Measurements from ENCODE around the gene MPG.

MPG gene

GRCh38 chr16:86483-86952 lies 8.5 kb downstream of the MPG start:
- H3K14ac ChIP-seq (ENCODE audit: low read length) = no peak overlapping the region
- H3K9ac ChIP-seq (ENCODE audit: low read length) = no peak overlapping the region
- H3K4me3 ChIP-seq (ENCODE audit: low read depth, low read length) = no peak overlapping the region
- H2AK5ac ChIP-seq (ENCODE audit: low read length) = no peak overlapping the region
- no peaks in the 10 kb centered on the region for H3K9me3 ChIP-seq (ENCODE audit: insufficient read depth, low read depth, low read length)
- H3K4ac ChIP-seq (ENCODE audit: low read depth, low read length) = no peak overlapping the region
- H2BK12ac ChIP-seq (ENCODE audit: low read length) = no peak overlapping the region
- H3K27me3 ChIP-seq (ENCODE audit: insufficient read depth, low read length) = no peaks in the 10 kb centered on the region
- no peak overlapping the region for H4K8ac ChIP-seq (ENCODE audit: low read depth, low read length)
- no peaks in the 10 kb centered on the region for H3K79me1 ChIP-seq (ENCODE audit: low read length)
- no peak overlapping the region for H3K18ac ChIP-seq (ENCODE audit: low read length)
- no peak overlapping the region for H3K27ac ChIP-seq (ENCODE audit: low read depth, low read length)
- no peaks in the 10 kb centered on the region for H3K79me2 ChIP-seq (ENCODE audit: control insufficient read depth, insufficient read depth, low read length, poor library complexity)
- no CpG with 5 or more reads among the region's 23 CpGs for WGBS (ENCODE audit: extremely low coverage, insufficient coverage, insufficient read length)
- H4K12ac ChIP-seq (ENCODE audit: low read depth, low read length) = no peak overlapping the region
- H4K91ac ChIP-seq (ENCODE audit: low read depth, low read length) = no peak overlapping the region
- H3K4me2 ChIP-seq (ENCODE audit: low read length) = no peak overlapping the region
- no peak overlapping the region for H2AFZ ChIP-seq (ENCODE audit: insufficient read depth, low read length, poor library complexity)
- H3K36me3 ChIP-seq (ENCODE audit: control insufficient read depth in 1 of 2, insufficient read depth in 2 of 2, low read length in 2 of 2) = peaks cover 71 to 76% of the 10 kb centered on the region in 2 experiments
- no peak overlapping the region for H2BK120ac ChIP-seq (ENCODE audit: insufficient read depth, low read length, poor library complexity)
- no peak overlapping the region for H3K23ac ChIP-seq (ENCODE audit: low read length)
- no peak overlapping the region for H2BK5ac ChIP-seq (ENCODE audit: low read depth, low read length, poor library complexity)
- DNase-seq = no peak
- peaks cover 0 to 2% of the 10 kb centered on the region in 2 experiments for H3K4me1 ChIP-seq (ENCODE audit: control insufficient read depth in 1 of 2, insufficient read depth in 2 of 2, low read length in 2 of 2)

DNA sequence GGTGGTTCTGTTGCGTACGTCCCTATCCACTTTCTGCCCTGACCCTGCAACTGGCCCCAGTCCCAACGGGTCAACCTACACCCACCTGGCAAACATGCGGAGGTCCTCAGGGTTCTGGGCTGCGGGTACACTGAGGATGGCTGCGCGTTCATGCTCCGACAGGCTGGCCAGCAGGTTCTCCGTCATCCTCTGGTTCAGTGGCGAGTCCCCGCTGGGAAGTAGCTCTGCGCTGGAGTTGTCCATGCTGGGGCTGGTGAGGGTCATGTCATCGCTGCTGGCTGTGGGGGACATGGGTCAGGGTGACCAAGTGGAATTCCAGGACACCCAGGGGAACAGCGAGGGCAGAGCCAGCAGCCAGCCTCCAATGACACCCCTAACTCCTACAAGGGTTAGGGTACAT lies 10.6 kb downstream of the MPG start:
- H3K4ac ChIP-seq (ENCODE audit: low read depth, low read length) = no peak overlapping the region
- no peak for DNase-seq
- H3K9ac ChIP-seq (ENCODE audit: low read length) = no peak overlapping the region
- no peak overlapping the region for H2BK5ac ChIP-seq (ENCODE audit: low read depth, low read length, poor library complexity)
- H2AK5ac ChIP-seq (ENCODE audit: low read length) = no peak overlapping the region
- peaks cover 0 to 2% of the 10 kb centered on the region in 2 experiments for H3K4me1 ChIP-seq (ENCODE audit: control insufficient read depth in 1 of 2, insufficient read depth in 2 of 2, low read length in 2 of 2)
- no peaks in the 10 kb centered on the region for H3K9me3 ChIP-seq (ENCODE audit: insufficient read depth, low read depth, low read length)
- H3K14ac ChIP-seq (ENCODE audit: low read length) = no peak overlapping the region
- H3K23ac ChIP-seq (ENCODE audit: low read length) = no peak overlapping the region
- no CpG with 5 or more reads among the region's 14 CpGs for WGBS (ENCODE audit: extremely low coverage, insufficient coverage, insufficient read length)
- no peak overlapping the region for H3K4me3 ChIP-seq (ENCODE audit: low read depth, low read length)
- no peak overlapping the region for H2AFZ ChIP-seq (ENCODE audit: insufficient read depth, low read length, poor library complexity)
- no peak overlapping the region for H4K12ac ChIP-seq (ENCODE audit: low read depth, low read length)
- no peak overlapping the region for H2BK12ac ChIP-seq (ENCODE audit: low read length)
- no peak overlapping the region for H4K8ac ChIP-seq (ENCODE audit: low read depth, low read length)
- H3K4me2 ChIP-seq (ENCODE audit: low read length) = no peak overlapping the region
- H3K36me3 ChIP-seq (ENCODE audit: control insufficient read depth in 1 of 2, insufficient read depth in 2 of 2, low read length in 2 of 2) = peaks cover 68 to 71% of the 10 kb centered on the region in 2 experiments
- H3K79me2 ChIP-seq (ENCODE audit: control insufficient read depth, insufficient read depth, low read length, poor library complexity) = no peaks in the 10 kb centered on the region
- no peaks in the 10 kb centered on the region for H3K27me3 ChIP-seq (ENCODE audit: insufficient read depth, low read length)
- no peaks in the 10 kb centered on the region for H3K79me1 ChIP-seq (ENCODE audit: low read length)
- no peak overlapping the region for H3K18ac ChIP-seq (ENCODE audit: low read length)
- H4K91ac ChIP-seq (ENCODE audit: low read depth, low read length) = no peak overlapping the region
- no peak overlapping the region for H3K27ac ChIP-seq (ENCODE audit: low read depth, low read length)
- H2BK120ac ChIP-seq (ENCODE audit: insufficient read depth, low read length, poor library complexity) = no peak overlapping the region

DNA sequence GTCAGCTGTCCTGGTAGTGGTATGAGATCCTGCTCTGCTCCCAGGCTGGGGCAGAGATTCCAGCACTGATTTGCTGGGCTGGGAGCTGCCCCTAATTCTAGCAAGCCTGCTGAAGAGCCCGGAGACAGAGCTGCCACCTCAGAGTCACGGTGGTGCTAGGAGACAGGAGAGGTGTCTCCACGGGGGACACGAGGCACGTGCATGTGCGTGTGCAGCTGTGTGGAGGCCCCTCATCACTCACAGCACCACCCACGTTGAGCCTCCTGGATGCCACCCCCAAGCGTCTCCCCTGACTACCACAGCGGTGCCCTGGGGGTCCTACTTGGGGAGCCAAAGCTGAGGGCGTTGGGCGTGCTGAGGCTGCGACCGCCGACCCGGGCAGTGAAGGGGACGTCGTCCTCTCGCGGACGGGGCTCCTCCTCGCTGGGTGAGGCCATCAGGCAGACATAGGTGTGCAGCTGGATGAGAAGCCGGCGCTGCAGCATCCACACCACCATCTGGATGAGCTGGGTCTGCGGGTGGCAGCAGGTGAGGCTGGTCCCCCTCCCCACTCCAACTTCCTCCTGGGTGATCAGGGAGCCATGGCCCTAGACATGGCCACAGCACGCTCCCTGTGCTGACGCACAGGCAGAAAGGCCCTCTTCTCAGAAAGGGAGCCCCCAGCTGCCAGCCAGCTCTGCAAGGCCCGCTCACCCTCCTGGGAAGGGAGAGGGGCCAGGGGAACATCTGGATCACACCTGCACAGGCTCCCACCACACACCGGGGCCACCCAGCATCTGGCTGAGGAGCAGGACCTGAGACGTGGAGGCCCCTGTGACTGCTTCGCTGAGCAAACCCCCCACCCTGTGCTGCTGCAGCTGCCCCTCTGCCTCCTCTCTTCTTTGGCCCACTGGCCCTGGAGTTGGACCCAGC lies 11.6 kb downstream of the MPG start:
- Histone ChIP-seq H2BK5ac (ENCODE audit: low read depth, low read length, poor library complexity) (no peak overlapping the region), H2AFZ (ENCODE audit: insufficient read depth, low read length, poor library complexity) (no peak overlapping the region), H4K12ac (ENCODE audit: low read depth, low read length) (no peak overlapping the region), H3K9me3 (ENCODE audit: insufficient read depth, low read depth, low read length) (no peaks in the 10 kb centered on the region), H3K79me2 (ENCODE audit: control insufficient read depth, insufficient read depth, low read length, poor library complexity) (no peaks in the 10 kb centered on the region), H3K4me1 (ENCODE audit: control insufficient read depth in 1 of 2, insufficient read depth in 2 of 2, low read length in 2 of 2) (no peaks in the 10 kb centered on the region), H3K79me1 (ENCODE audit: low read length) (no peaks in the 10 kb centered on the region), H2AK5ac (ENCODE audit: low read length) (no peak overlapping the region), H3K9ac (ENCODE audit: low read length) (no peak overlapping the region), H3K4me2 (ENCODE audit: low read length) (no peak overlapping the region), H2BK12ac (ENCODE audit: low read length) (no peak overlapping the region), H3K4ac (ENCODE audit: low read depth, low read length) (no peak overlapping the region), H4K91ac (ENCODE audit: low read depth, low read length) (no peak overlapping the region), H3K36me3 (ENCODE audit: control insufficient read depth in 1 of 2, insufficient read depth in 2 of 2, low read length in 2 of 2) (peaks cover 60 to 61% of the 10 kb centered on the region in 2 experiments), H3K27ac (ENCODE audit: low read depth, low read length) (no peak overlapping the region), H4K8ac (ENCODE audit: low read depth, low read length) (no peak overlapping the region), H3K14ac (ENCODE audit: low read length) (no peak overlapping the region), H2BK120ac (ENCODE audit: insufficient read depth, low read length, poor library complexity) (no peak overlapping the region), H3K4me3 (ENCODE audit: low read depth, low read length) (no peak overlapping the region), H3K27me3 (ENCODE audit: insufficient read depth, low read length) (no peaks in the 10 kb centered on the region), H3K23ac (ENCODE audit: low read length) (no peak overlapping the region), H3K18ac (ENCODE audit: low read length) (no peak overlapping the region)
- no peak for DNase-seq
- WGBS (ENCODE audit: extremely low coverage, insufficient coverage, insufficient read length) = no CpG with 5 or more reads among the region's 30 CpGs

DNA sequence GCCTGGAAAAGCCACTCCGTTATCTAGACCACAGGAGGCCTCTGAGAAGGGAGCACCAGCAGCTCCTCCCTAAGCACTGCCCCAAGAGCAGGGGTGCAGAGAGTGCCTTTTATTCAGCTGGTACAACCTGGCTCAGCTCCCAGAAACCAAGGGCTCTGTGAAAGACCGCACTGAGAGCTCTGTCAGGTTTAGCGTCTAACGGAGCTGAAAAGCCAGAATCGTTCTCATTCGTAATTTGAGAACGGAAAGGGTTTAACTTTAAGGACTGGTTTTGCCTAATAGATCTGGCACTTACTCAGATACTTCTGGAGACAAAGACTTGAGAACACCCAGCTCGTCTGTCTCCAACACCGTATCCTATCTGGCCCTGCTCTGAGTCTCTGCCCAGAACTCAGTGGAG lies 13.5 kb downstream of the MPG start:
- Histone ChIP-seq H3K4me2 (ENCODE audit: low read length) (no peak overlapping the region), H3K14ac (ENCODE audit: low read length) (no peak overlapping the region), H4K91ac (ENCODE audit: low read depth, low read length) (no peak overlapping the region), H4K8ac (ENCODE audit: low read depth, low read length) (no peak overlapping the region), H3K4me3 (ENCODE audit: low read depth, low read length) (no peak overlapping the region), H3K4ac (ENCODE audit: low read depth, low read length) (no peak overlapping the region), H3K27ac (ENCODE audit: low read depth, low read length) (no peak overlapping the region), H3K9me3 (ENCODE audit: insufficient read depth, low read depth, low read length) (peaks cover 2% of the 10 kb centered on the region), H3K79me1 (ENCODE audit: low read length) (no peaks in the 10 kb centered on the region), H3K36me3 (ENCODE audit: control insufficient read depth in 1 of 2, insufficient read depth in 2 of 2, low read length in 2 of 2) (peaks cover 43 to 49% of the 10 kb centered on the region in 2 experiments), H2BK5ac (ENCODE audit: low read depth, low read length, poor library complexity) (no peak overlapping the region), H2AK5ac (ENCODE audit: low read length) (no peak overlapping the region), H3K23ac (ENCODE audit: low read length) (no peak overlapping the region), H3K27me3 (ENCODE audit: insufficient read depth, low read length) (no peaks in the 10 kb centered on the region), H3K9ac (ENCODE audit: low read length) (no peak overlapping the region), H3K18ac (ENCODE audit: low read length) (no peak overlapping the region), H2BK12ac (ENCODE audit: low read length) (no peak overlapping the region), H4K12ac (ENCODE audit: low read depth, low read length) (no peak overlapping the region), H2BK120ac (ENCODE audit: insufficient read depth, low read length, poor library complexity) (no peak overlapping the region), H3K4me1 (ENCODE audit: control insufficient read depth in 1 of 2, insufficient read depth in 2 of 2, low read length in 2 of 2) (no peaks in the 10 kb centered on the region), H2AFZ (ENCODE audit: insufficient read depth, low read length, poor library complexity) (no peak overlapping the region), H3K79me2 (ENCODE audit: control insufficient read depth, insufficient read depth, low read length, poor library complexity) (no peaks in the 10 kb centered on the region)
- DNase-seq = no peak
- WGBS (ENCODE audit: extremely low coverage, insufficient coverage, insufficient read length) = no CpG with 5 or more reads among the region's 9 CpGs
